GM12872 (cell line): ENCODE data around the gene KLHL36.

Experiments used
- TF ChIP-seq, protein P1 (sequence below): IDR thresholded peaks from 3 replicates; pipeline ENCODE4 v1.5.1; 2011; ENCODE audit warnings: low read depth, mild to moderate bottlenecking, low read length, moderate library complexity; ENCODE audit not compliant: insufficient read depth

Gene KLHL36

DNA sequence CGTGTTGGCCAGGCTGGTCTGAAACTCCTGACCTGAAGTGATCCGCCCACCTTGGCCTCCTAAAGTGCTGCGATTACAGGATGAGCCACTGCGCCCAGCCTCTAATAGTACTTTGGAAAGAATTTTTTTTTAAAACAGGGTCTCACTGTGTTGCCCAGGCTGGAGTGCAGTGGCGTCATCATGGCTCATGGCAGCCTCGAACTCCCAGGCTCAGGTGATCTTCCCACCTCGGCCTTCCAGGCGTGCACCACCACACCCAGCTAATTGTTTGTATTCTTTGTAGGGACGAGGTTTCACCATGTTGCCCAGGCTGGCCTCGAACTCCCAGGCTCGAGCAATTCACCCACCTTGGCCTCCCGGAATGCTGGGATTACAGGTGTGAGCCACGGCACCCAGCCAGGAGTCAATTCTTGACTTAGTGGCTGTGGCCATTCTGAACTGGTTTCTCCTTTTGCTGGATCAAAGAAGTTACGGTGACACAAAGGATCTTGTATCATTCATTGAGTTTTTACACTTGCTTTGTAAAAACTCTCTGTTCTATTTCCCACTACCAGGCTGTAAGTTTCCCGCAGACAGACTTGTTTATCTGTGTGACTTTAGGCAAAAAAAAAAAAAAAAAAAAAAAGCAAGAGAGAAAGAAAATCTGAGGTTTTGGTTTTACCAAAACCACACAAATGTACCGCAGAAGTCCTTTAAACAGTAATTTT, 17.7 kb upstream of the KLHL36 start:
- TF ChIP-seq, protein P1, sequence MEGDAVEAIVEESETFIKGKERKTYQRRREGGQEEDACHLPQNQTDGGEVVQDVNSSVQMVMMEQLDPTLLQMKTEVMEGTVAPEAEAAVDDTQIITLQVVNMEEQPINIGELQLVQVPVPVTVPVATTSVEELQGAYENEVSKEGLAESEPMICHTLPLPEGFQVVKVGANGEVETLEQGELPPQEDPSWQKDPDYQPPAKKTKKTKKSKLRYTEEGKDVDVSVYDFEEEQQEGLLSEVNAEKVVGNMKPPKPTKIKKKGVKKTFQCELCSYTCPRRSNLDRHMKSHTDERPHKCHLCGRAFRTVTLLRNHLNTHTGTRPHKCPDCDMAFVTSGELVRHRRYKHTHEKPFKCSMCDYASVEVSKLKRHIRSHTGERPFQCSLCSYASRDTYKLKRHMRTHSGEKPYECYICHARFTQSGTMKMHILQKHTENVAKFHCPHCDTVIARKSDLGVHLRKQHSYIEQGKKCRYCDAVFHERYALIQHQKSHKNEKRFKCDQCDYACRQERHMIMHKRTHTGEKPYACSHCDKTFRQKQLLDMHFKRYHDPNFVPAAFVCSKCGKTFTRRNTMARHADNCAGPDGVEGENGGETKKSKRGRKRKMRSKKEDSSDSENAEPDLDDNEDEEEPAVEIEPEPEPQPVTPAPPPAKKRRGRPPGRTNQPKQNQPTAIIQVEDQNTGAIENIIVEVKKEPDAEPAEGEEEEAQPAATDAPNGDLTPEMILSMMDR: no peak

DNA sequence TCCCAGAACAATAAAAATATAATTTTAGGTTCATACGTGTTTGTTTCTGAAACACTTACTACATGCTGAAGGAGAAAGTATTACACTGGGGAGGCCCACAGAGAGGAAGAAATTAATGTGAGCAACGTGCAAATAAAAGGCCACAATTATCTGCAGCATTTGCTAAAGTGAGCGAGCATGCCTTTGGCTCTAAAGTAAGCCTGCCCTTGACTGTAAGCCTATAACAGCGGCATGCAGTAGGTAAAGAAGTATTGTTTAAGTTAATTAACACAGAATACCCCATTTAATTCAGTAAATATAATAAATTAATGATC, 17.2 kb upstream of the KLHL36 start:
- TF ChIP-seq, protein P1: no peak

DNA sequence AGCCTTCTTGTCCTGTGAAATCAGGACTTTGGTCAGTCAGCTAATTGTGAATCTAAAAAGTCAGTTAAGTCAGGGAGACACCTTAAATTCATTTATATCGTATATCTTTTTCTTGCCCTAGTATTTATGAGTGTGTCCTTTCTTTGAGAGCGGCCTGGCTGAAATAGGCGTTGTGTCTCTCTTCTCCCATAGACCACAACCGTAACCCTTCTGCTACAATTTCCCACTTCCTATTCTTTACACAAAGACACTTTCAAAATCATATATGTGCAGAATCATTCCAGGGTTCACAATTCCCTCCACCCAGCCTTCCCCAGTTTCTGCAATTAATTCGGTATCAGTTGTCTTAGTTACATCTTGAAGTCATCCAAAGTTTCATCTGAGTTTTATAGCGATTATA, 16.4 kb upstream of the KLHL36 start:
- TF ChIP-seq, protein P1: no peak

DNA sequence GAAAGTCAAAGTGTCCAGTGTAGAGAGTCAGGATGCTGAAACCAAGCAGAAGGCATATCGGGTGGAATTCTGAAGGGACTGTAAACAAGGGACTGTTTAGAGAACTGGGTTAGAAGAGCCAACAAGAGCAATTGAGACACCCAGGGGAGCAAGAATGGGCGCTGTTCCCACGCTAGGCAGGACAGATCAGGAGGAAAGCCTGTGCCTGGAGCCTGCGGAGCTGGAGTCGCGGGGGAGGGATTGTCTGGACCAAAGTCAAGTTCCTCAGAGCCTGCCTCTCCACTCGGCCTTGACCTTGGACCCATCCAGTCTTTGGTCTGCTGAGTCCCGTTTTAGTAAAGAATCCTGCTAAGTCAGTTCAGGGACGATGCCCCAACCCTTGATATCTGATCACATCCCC, 14.7 kb upstream of the KLHL36 start:
- TF ChIP-seq, protein P1: no peak

DNA sequence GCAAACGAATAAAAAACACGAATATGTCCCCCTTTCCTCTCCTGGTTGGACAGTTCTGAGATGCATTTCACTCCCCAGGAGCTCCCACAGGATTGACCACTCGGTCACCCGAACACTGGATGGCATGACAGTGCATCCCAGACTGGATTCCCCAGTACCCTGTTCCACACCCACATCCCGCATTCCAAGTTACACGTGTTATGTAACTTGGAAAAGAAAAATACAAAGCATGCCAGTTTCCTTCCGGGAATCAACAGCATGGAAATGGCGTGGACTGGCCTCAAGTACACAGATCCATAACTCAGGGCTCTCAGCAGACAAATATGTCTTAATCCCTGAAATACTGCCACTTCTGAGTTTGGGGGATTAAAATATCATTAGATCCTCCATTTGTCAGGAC, 12.6 kb upstream of the KLHL36 start:
- TF ChIP-seq, protein P1: no peak

DNA sequence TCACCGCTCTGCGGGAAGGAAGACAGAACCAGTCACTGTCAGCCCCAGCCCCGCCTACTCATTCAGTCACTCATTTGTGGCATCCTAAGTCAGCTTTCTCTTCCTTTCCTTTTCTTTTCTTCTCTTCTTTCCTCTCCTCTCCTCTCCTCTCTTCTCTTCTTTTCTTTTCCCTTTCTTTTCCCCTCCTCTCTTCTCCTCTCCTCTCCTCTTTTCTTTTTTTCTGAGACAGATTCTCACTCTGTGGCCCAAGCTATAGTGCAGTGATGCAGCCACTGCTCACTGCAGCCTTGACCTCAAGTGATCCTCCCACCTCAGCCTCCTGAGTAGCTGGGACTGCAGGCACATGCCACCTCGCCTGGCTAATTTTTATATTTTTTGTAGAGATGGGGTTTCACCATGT, 10.6 kb upstream of the KLHL36 start:
- TF ChIP-seq, protein P1: no peak

DNA sequence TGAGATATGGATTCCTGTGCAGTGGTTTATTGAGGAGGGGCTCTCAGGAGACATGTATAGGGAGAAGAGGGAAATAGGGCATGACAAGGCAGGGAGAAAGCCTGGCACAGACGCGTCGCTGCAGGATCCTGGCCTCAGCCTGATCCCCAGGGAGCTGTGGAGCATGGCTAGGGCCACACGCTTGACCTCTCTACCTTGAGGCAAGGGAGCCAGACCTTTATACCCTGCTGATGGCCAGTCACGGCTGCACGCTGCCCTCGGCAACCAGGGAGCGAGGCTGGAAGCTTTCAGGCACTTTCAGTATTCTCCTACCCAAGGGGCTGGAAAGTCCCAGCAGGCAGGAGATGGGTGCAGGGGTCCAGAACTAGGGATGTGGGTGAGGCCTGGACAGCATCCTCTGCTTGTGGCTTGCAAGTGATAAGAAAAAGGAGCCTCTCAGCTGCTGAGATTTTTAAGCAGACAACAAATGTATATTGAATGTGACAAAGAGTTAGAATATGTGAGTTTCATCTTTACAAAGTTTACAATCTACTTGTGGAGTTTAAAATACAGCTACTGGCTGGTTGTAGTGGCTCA, 10.0 kb upstream of the KLHL36 start:
- TF ChIP-seq, protein P1: no peak
